ENCODE measurements around the gene ANTXR2.

Gene ANTXR2

DNA sequence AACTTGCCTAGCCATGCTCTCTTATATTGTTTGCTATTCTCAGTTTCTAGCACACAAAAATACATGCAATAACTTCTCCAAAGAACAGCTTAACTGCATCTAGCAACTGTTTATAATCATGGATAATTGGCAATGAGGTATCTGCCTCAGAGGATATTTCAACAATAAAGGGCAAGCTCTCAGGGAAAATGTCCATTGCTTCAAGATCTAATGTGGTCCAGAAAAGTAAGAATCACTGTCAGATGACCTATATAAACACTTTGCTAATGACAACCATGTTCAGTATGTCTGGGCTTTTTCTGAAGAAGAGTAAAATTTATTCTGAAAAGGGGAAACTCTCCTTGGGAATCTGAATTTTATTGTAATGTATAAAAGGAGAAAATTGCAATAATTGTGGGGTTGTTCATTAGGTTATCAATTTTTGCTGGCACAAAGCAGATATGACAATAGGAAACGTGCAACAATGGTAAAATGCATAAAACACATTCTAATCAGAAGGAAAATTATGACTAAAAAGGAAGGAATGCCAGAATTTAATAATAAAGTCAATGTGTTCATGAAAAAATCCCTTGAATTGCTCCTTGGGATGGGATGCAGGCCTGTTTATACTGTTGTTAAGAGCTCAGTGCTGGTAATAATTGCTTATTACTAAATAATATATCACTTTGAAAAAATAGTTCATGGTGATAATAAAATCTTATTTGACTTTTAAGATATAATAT is 90.3 kb downstream of the ANTXR2 start:
- no peak for DNase-seq

DNA sequence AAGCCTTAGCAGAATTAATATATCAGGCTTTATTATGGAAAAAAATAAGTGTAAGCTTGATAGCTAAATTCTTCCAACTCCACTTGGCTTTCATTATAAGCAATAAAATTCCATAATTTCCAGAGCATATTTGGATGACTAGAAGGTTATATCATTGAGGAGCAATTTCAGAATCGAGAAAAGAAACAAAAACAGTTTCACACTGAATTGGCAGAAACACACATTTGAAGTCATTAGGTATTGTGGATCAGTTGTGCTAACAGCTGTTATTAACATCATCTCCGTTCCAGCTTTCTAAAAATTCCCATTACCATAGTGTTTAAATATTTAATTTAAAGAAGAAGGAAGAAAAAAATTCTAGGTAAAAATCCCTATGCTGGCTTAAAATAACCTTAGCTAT is 92.6 kb downstream of the ANTXR2 start:
- no peak for DNase-seq

DNA sequence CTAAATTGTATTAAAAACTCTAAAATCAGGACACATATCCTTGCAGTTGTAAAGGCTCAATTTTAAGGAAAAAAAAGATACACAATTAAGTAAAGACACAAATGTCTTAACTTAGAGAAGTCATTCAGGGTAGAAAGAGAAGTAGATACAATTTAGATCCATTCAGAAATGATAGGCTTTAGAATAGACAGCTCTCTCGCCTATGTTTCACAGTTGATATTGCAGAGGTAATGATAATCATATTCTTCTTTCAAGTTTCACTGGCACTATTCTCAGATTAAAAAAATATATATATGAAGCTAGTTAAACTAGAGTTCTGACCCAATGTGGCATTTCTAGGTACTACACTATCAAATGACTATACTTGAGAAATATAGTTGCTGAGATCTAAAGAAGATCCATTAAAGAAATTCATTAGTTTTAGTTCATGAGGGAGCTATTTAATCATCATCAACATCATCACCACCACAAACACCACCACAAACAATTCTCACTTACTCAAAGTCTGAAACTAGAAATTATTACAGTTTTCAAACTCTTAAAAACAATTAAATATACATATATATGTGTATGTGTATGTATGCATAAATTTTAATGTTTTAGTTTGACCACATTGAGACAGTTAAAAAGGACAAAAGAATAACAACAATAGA is 93.1 kb downstream of the ANTXR2 start:
- no peak for DNase-seq

DNA sequence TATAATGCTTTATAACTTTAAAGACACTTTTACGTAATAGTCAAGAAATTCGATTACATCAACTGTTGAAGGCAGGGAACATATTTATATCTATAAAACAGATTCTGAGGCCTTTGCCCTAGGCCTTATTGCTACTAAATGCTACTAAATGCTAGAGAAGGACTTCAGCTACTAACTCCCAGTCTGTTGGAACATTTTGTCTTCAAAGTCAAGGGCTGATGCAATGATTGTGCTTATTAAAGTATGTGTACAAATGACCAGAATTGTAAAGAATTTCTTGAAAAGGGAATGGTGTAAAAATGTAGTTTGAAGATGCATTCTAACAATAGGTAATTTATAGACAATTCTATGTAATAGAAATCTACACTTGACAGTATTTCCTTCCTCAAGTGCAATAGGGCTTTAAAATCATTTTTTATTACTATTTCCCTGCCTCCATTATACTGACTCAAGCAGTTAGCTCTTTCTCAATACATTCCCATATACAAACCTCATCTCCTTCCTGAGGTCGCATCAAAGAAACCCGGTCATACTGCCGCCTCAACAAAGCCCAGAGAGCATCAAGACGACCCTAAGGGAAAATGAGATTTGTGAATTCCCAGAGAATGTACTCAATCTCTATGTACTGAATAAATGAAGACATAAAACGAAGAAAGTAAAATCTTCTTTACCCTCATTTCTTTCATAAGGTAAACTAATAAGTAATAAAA is 95.7 kb downstream of the ANTXR2 start:
- DNase-seq = no peak

DNA sequence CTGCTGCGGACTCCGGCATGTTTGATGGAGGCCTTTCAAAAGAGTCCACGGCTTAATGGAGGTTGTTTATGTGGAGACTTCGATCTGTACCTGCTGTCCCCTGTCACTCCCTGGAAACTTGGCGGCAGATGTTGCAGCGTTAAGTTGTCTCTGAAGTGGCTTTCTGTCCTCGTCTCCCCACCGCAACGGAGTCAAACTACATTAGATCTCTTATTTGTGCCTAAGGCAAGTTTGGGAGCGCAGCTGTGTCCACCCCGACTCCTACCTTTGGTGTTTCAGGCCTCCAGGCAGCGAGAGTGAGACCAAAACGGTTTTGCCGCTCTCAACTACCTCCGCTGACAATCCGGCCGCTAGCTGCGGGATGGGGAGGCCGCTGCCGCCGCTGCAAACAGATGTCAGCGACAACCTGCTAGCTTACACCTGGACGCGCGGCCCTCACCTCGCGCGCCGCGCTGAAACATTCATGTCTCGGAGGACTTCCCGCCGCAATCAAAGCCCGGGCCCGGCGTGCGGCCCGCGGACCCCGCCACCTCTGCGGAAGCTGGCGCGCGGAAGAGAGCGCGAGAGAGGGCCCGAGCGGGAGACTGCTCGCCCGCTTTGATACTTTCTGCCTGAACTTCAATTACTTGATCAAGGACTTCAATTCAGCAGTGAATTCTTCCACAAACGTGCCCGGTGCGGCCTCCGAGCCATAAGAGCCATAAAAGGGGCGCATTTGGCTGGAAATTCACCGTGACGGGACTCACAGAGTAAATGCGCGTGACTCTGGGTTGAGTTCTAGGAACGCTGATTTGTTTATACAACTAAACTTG is 108.4 kb downstream of the ANTXR2 start:
- no peak for DNase-seq

DNA sequence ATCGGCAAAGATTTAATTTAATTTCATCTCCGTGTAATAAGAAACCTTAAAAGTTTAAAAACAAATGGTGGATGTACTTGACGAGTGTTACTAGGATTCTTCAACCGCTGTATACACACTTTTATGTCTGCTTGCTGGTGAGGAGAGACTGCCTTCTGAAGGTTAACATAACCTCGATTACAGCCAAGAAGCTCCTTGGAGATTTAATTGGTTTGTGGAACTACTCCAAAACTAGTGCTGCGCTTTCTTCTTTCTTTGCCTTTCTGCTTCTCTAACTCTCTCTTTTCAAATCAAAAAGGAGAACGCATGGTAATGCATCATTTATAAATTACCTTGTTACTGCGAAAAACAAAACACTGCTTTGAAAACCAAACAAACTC is 109.0 kb downstream of the ANTXR2 start:
- DNase-seq = no peak

DNA sequence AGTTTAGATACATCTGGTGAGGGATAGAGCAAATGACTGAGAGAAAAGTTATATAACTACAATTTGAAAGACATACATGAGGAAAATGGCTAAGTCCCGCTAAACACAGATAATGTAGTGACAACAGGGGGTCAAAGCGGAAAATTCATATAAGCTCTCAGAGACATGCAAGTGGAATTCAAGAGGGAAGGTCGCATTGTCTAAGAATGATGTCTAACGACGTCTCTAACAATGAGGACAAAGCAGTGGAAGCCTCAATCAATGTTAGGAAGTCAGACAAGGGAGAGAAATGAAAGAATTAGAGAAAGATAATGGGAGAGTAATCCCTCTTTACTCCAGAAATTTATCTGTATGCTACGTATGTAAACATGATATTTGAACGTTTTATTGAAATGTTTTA is 113.4 kb downstream of the ANTXR2 start:
- DNase-seq = no peak

DNA sequence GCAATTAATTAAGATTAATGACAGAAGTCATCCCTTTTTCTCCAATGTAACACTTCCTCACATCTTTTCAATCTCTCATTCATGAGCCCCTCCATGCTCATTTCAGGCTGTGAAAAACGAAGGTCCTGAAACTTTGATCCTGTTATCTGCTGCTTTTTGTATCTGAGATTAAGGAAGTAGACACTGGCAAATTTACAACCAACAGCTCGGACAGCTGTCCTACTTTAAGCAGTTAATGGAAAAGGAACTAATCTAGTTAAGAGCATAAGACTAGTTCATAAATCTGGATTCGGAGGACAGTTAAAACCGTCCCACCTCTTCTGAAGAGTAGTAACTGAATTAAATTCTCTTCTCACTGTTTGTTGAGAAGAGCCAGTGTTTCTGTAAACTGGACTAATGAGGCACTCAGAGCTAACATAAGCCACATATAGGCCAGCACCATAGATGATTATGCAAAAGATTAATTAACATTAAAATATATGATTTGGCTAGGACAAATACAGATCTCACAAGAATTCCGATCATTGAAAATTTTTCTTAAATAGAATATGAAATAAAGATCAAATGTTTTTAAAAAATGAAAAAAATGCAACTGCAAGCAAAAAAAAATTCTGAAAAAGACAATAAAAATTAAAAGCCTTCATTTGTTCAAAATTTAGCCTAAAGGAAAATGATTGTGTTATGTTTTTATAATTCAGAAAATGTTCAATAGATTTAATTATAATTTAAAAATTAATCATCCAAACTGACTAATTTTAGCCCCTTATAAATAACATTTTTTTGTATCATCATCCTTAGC is 114.4 kb downstream of the ANTXR2 start:
- no peak for DNase-seq

DNA sequence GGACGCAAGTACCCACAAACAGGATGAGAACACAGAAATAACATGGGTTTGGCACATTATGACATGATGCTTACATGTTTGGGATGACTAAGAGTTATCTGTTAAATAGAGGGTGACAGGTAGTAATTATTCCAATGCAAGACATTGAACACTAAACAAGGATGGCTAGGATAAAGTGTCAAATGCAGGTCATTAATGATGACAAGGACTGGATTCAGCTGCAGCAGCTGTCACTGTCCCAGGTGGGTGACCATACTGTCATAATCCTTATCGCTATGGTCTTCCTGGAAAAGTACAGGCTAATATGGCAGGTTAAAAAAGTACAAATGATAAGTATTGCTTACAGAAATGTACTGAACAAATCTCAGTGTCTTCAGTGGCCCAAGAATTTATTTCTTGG is 123.9 kb downstream of the ANTXR2 start:
- DNase-seq = no peak

DNA sequence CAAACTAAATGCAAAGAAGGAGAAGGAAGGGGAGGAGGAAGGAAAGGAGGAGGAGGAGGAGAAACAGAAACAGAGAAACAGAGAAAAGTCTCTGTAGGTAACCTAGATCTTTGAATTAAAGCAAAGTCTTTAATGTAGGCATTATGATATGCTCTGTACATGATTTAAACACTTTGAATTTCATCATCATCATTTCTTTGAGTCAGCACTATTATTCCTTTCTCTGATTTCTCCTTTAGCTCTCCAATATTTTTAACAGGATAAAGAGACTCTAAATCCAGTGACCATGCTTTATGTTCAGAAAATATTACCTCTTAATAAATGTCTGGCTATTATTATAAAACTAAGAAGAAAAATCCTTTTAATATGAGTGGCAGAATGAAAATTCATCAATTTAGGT is 124.3 kb downstream of the ANTXR2 start:
- no peak for DNase-seq

DNA sequence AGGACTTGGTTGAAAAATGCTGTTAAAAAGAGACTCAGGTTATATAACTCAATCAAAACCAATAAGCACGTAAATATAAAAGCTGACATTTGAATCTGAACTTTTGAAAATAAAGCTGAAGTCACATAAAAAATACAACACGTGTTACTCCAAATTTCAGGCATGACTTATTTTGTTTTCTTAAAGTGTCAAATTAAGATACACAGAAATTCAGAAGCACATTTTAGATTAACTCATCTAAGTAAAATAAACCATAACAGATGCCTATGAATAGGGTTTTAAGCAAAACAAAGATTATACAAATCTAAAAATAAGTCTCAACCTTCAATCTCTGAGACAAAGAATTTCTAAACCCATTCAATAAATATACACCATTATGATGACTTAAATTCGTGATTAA is 124.8 kb downstream of the ANTXR2 start:
- DNase-seq = no peak

DNA sequence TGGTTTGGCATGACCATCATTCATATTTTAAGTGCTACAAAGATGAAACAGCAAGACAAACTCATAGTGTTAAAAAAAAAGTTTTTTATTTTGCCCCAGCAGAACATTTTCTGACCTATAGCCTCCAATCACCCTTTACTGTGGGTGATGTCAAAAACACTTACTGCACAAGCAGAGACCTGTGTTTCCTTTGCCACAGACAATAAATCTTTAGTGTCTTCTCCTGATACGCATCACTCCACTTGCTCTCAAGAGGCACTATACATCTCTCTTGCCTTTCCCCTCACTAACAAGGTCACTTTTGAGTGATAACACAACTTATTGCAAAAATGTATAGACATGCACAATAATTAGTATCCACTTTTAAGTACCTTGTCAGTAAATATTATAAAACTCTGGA is 125.6 kb downstream of the ANTXR2 start:
- DNase-seq = no peak

DNA sequence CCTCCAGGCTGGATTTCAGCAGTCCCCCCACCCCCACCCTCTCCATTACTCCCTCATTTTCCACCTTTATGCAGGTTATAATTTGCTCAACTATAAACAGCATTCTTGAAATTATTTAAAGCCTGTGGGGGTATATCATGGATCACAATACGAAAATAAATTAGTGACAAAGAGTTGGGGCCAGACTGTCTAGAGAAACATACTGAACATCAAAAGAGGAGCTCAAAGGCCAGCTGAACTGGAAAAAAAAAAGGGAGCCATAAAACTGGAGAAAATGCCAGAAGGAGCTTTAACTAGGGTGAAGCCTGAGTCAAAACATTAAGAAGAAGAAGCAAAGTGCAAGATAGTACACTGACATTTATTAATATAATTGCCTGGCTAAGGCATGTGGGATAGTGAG is 137.8 kb downstream of the ANTXR2 start:
- DNase-seq = no peak

DNA sequence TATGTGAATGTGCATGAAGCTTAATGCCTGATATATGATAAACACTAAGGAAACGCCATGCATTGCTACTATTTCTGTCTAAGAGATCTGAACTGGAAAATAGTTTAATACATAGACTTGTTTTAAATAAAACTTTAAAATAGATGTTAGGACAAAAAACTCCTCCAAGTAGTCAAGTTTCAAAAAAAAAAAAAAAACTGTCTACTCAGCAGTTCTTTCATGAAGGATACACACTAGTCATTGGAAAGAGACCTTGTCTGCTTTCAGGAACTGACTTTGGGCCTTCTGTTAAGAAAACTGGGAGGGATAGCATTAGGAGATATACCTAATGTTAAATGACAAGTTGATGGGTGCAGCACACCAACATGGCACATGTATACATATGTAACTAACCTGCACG is 138.4 kb downstream of the ANTXR2 start:
- no peak for DNase-seq

DNA sequence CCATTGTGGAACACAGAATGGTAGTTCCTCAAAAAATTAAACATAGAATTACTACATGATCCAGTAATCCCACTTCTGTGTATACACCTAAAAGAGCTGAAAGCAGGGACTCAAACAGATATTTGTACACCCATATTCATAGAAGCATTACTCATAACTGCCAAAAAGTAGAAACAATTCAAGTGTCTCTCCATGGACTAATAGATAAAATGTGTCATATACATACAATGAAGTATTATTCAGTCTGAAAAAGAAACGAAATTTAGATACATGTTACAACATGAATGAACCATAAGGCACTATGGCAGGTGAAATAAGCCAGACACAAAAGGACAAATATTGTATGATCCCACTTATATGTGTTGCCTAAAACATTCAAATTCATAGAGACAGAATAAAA is 145.1 kb downstream of the ANTXR2 start:
- no peak for DNase-seq

DNA sequence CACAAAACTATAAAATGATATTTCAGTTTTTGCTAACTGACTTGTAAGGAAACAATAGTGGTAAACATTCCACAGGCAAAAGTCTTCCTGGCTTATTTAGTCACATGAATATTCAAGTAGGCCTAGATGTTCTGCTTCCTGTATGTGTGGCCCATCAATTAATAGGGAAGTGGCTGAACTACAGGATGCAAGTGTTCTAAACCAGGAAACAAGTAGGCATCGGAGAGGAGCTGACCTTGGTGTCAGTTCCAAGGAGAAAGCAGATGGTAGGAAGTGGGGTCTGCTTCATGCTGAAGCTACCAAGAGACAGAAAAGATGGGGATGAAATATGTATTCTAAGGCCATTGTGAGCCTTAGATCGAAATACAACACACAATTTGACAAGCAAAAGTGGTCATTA is 149.7 kb downstream of the ANTXR2 start:
- no peak for DNase-seq

DNA sequence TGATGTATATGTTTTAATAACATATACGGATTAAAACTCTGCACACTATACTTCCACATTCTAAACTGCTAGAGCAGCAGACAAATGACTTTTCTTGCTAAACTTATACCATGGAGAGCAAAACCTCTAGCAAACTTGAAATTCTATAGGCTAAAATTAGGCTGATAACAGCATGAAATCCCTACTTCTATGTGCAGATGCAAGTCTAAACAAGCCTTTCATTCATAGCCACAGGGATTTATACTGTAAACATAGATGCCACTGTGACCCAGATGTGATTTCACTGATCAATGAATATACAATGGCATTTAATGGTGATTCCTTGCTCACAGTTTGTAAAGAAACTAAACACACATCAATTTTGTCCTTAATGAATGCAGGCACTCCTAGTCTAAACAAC is 151.0 kb downstream of the ANTXR2 start:
- DNase-seq = no peak

DNA sequence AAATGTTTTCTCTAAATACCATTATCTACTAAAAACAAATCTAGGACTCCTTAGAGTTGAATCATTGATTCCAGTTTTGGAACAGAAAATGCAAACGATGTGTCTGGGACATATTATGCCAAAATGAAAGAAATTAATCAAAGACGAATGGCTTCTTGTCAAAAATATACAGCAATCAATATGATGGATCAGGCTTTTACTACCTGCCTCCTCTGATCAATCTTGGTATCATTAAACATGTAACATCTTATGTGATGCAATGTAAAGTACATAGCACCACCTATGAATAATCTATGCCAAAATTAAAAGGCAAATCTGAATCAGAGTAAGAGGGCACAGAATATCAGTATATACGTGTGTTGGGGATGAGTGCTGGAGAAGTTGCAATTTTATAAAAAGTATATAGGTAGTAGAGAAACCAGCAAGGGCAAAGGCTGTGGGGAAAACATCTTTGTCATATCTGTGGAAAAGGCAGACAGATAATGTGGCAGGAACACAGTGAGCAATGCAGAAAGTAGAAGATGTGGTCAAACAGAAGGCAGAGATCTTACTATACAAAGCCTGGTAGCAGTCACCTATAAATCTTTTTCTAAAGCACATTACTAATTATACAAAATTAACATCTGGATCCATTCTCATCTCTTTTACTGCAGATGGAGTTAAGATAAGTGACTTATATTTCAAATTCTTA is 152.7 kb downstream of the ANTXR2 start:
- DNase-seq = no peak

DNA sequence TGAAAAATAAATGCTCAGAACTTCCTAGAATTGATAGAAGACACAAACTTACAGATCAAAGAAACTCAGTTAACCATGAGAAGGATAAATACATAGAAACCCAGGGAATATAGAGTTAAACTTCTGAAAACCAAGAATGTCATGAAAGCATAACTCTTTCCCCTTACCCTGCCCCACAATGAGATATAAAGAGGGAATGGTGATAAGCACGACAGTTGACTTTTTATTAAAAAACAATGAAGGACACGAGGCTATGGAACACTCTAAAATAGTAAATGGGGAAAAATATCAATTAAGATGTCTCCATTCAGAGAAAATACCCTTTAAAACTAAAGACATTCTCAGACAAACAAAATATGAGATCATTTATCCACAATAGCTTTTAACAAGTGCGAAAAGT is 154.7 kb downstream of the ANTXR2 start:
- DNase-seq = no peak

DNA sequence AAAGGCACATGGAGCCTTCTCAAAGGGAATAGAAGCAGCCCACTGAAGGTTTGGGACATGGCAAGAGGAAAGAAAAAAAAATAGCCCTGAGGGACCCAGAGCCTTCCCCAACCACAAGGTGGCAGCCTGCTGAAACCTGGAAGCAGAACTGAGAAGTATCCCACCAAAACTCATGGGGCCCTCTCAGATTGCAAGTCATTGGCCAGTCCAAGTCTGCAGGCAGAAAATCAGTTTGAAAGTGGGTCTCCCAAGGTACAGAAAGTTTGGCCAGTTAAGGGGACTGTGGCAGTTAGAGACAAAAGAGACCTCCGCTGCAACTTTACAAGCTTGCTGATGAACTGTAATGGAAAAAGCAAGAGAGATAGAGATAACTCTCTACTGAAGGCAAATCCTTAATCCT is 155.8 kb downstream of the ANTXR2 start:
- DNase-seq = peak; percentile 32

DNA sequence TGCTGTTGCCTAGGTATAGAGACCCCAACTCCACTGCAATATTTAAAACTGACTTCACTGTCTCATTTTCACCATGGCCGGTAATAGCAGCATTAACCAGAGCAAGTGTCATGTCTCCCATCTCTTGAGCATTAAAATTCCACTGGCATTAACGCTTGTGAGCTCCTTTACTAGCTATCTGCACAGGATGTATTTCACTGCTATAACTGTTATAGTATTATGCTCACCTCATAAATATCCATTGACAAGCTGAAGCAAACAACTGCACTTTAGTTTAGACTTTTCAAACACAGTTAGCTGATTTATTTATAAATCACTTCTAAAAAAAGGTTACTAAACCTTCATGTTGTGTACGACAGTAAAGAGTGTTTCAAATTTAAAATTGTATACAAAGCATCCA is 157.8 kb downstream of the ANTXR2 start:
- no peak for DNase-seq

DNA sequence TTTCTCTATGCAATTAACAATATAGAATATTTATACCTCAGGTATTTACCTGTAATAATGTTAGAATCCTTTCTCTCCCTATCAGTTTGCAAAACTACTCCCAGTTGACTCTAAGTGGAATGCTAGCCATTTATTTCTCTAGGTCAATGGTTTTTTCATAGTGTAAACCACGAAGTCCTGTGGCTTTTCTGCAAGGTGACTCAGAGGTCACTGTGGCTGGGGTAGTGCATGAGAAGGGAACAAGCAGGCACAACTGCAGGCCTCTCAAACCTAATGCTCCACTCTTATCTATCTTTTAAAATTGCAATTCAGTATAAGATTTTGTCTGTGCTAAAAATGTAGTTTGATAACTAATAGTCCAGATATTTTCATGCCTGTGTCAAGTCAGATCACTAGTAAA is 159.4 kb downstream of the ANTXR2 start:
- no peak for DNase-seq
